B cell (primary cell): ENCODE measurements around the gene ALPL.

Experiments used
- CTCF ChIP-seq: fragments of 200-600 bp; IDR thresholded peaks from one replicate; pipeline ENCODE4 v1.8.0; 2022; ENCODE audit warnings: antibody characterized with exemption, mild to moderate bottlenecking
- EZH2 ChIP-seq: IDR thresholded peaks from 2 replicates; pipeline ENCODE4 v1.6.1; 2012; ENCODE audit warnings: borderline replicate concordance, low read depth, mild to moderate bottlenecking, moderate library complexity, low read length; ENCODE audit not compliant: insufficient read depth, poor library complexity, severe bottlenecking

- TF ChIP-seq CTCF (no peak), EZH2 (no peak)
Measured at GRCh38 chr1:21541835-21542234, 32.6 kb downstream of the ALPL start.
